Tibial nerve (tissue), 4 donors: ENCODE data around the gene CYFIP2. TPM values are rescaled to one million over a fixed set of nuclear protein-coding genes. Genes with fewer than 3 reads are reported as not detected.
A peak's percentile ranks its signal among the peaks of the same experiment; 100 is the strongest.

Experiments
- DNase-seq, 2 donors: peaks; one replicate each; pipeline ENCODE4 v3.0.0-alpha.2; 2019; ENCODE audit warnings: low spot score in 2 of 2
- H3K27ac ChIP-seq, 4 donors: fragments of 200-600 bp; sonication (generic) in 3 of 4; one replicate each; pipeline ENCODE4 v1.5.1; 2017 to 2019; ENCODE audit warnings: mild to moderate bottlenecking in 1 of 4
- H3K27me3 ChIP-seq, 2 donors: fragments of 200-600 bp; sonication (generic) in 1 of 2; one replicate each; pipeline versions ENCODE4 v1.5.1 to v1.6.0; 2017 to 2019
- H3K36me3 ChIP-seq, 3 donors: fragments of 200-600 bp; sonication (generic); one replicate each; pipeline ENCODE4 v1.5.1; 2018 to 2019
- H3K4me1 ChIP-seq, 4 donors: fragments of 200-600 bp; sonication (generic) in 3 of 4; one replicate each; pipeline ENCODE4 v1.5.1; 2017 to 2019
- H3K4me3 ChIP-seq, 4 donors: fragments of 200-600 bp; sonication (generic) in 3 of 4; one replicate each; pipeline ENCODE4 v1.5.1; 2017 to 2019; ENCODE audit warnings: mild to moderate bottlenecking in 1 of 4, moderate library complexity in 1 of 4
- H3K9me3 ChIP-seq, 4 donors: fragments of 200-600 bp; sonication (generic) in 3 of 4; one replicate each; pipeline ENCODE4 v1.5.1; 2017 to 2019
- CTCF ChIP-seq, 5 experiments: fragments of 200-600 bp in 3 of 5; fragments of 450-650 bp in 2 of 5; sonication (generic) in 3 of 5; IDR thresholded peaks; one replicate each; pipeline ENCODE4 v1.5.1; 2016 to 2019; ENCODE audit warnings: antibody characterized with exemption in 5 of 5, mild to moderate bottlenecking in 3 of 5, moderate library complexity in 2 of 5
- EP300 ChIP-seq, 2 donors: sonication (generic); formaldehyde crosslinking; IDR thresholded peaks; one replicate each; pipeline ENCODE4 v1.6.1; 2017; ENCODE audit warnings: antibody characterized with exemption in 2 of 2, mild to moderate bottlenecking in 1 of 2
- POLR2A ChIP-seq, 2 donors: fragments of 450-650 bp; IDR thresholded peaks; one replicate each; pipeline ENCODE4 v1.6.1; 2017; ENCODE audit warnings: antibody characterized with exemption in 2 of 2, mild to moderate bottlenecking in 2 of 2, moderate library complexity in 2 of 2
- WGBS, 2 donors: methylation state at CpG; one replicate each; pipeline ENCODE4 v1.1.5; 2018; 5-methylcytosine and 5-hydroxymethylcytosine counted together
- total RNA-seq, 4 donors: library from RNA; depleted of rRNA; stranded (reverse); fragments of >200 nt; gene quantifications; one replicate each; pipeline ENCODE4 v1.1.0, GENCODE V29; 2016

CYFIP2 gene
- total RNA-seq, 4 donors from 2014 or later = 14.4 to 27.3 (median 18.0) TPM

- H3K36me3 ChIP-seq = no peaks in the 10 kb centered on the region
- WGBS, 2 donors = 93 to 100% methylated on average over 1 of the region's 1 CpG
- peak overlapping the region in 1 of 4 donors; percentile 71 for H3K27ac ChIP-seq
- TF ChIP-seq CTCF (IDR thresholded peaks at IDR 0.05) (no peak), EP300 (IDR thresholded peaks at IDR 0.05) (no peak), POLR2A (IDR thresholded peaks at IDR 0.05) (no peak)
- no peak overlapping the region for H3K4me3 ChIP-seq
- H3K4me1 ChIP-seq = peaks cover 0 to 26% (median 0%) of the 10 kb centered on the region in 4 donors
- no peaks in the 10 kb centered on the region for H3K9me3 ChIP-seq
- H3K27me3 ChIP-seq = no peaks in the 10 kb centered on the region
- no peak for DNase-seq
Measured at GRCh38 chr5:157273131-157273556, 7.2 kb downstream of the CYFIP2 start.

- H3K27me3 ChIP-seq = no peaks in the 10 kb centered on the region
- H3K27ac ChIP-seq = no peak overlapping the region
- H3K4me1 ChIP-seq = peaks cover 0 to 9% (median 0%) of the 10 kb centered on the region in 4 donors
- WGBS, 2 donors = 95 to 100% methylated on average over 1 of the region's 1 CpG
- TF ChIP-seq POLR2A (IDR thresholded peaks at IDR 0.05) = no peak
- no peaks in the 10 kb centered on the region for H3K9me3 ChIP-seq
- no peaks in the 10 kb centered on the region for H3K36me3 ChIP-seq
- no peak overlapping the region for H3K4me3 ChIP-seq
- no peak for DNase-seq
Measured at GRCh38 chr5:157275403-157275802, 9.5 kb downstream of the CYFIP2 start.

- Histone ChIP-seq H3K27ac (no peak overlapping the region), H3K4me3 (no peak overlapping the region), H3K27me3 (no peaks in the 10 kb centered on the region), H3K4me1 (no peaks in the 10 kb centered on the region), H3K9me3 (no peaks in the 10 kb centered on the region), H3K36me3 (no peaks in the 10 kb centered on the region)
- 93 to 98% methylated on average over 2 of the region's 2 CpGs for WGBS, 2 donors
- TF ChIP-seq EP300 (IDR thresholded peaks at IDR 0.05) (no peak), POLR2A (IDR thresholded peaks at IDR 0.05) (no peak), CTCF (IDR thresholded peaks at IDR 0.05) (no peak)
- DNase-seq = no peak
Measured at GRCh38 chr5:157278319-157279037, 12.6 kb downstream of the CYFIP2 start.

- H3K27ac ChIP-seq = no peak overlapping the region
- H3K27me3 ChIP-seq = no peaks in the 10 kb centered on the region
- no peak overlapping the region for H3K4me3 ChIP-seq
- TF ChIP-seq CTCF (IDR thresholded peaks at IDR 0.05) = no peak
- no peaks in the 10 kb centered on the region for H3K36me3 ChIP-seq
- H3K9me3 ChIP-seq = no peaks in the 10 kb centered on the region
- 58 to 59% methylated on average over 7 of the region's 7 CpGs for WGBS, 2 donors
- DNase-seq = no peak
- no peaks in the 10 kb centered on the region for H3K4me1 ChIP-seq
Measured at GRCh38 chr5:157279605-157280239, 13.8 kb downstream of the CYFIP2 start.

- Histone ChIP-seq H3K27ac (no peak overlapping the region), H3K27me3 (no peaks in the 10 kb centered on the region), H3K9me3 (no peaks in the 10 kb centered on the region), H3K36me3 (no peaks in the 10 kb centered on the region), H3K4me3 (no peak overlapping the region), H3K4me1 (no peaks in the 10 kb centered on the region)
- 61 to 64% methylated on average over 3 of the region's 3 CpGs for WGBS, 2 donors
- DNase-seq = no peak
- TF ChIP-seq POLR2A (IDR thresholded peaks at IDR 0.05) (no peak), EP300 (IDR thresholded peaks at IDR 0.05) (no peak), CTCF (IDR thresholded peaks at IDR 0.05) (no peak)
Measured at GRCh38 chr5:157280927-157281326, 15.0 kb downstream of the CYFIP2 start.
